ENCODE measurements around the gene SEC14L1. TPM values are rescaled to one million over a fixed set of nuclear protein-coding genes. Genes with fewer than 3 reads are reported as not detected.

SEC14L1 gene
- total RNA-seq, 1 experiment from 2014 or later = 76.0 TPM

- no peak overlapping the region for H3K4me3 ChIP-seq
- peak in 1 of 2 experiments; percentile 16 for DNase-seq (ENCODE audit: low read depth in 1 of 2, low spot score in 2 of 2)
- peak overlapping the region; percentile 83 for H3K27ac ChIP-seq
- H3K36me3 ChIP-seq = peaks cover 63% of the 10 kb centered on the region
- H3K9me3 ChIP-seq (replicated peaks) = peaks cover 22% of the 10 kb centered on the region
- H3K27me3 ChIP-seq (replicated peaks) = no peaks in the 10 kb centered on the region
- peaks cover 57% of the 10 kb centered on the region for H3K4me1 ChIP-seq (replicated peaks)
Observed at GRCh38 chr17:77165577-77165976, 24.8 kb downstream of the SEC14L1 start.

- H3K4me1 ChIP-seq (replicated peaks) = peaks cover 38% of the 10 kb centered on the region
- H3K27ac ChIP-seq = no peak overlapping the region
- peaks cover 79% of the 10 kb centered on the region for H3K36me3 ChIP-seq
- peaks cover 30% of the 10 kb centered on the region for H3K9me3 ChIP-seq (replicated peaks)
- DNase-seq (ENCODE audit: low read depth in 1 of 2, low spot score in 2 of 2) = no peak
- no peaks in the 10 kb centered on the region for H3K27me3 ChIP-seq (replicated peaks)
- no peak overlapping the region for H3K4me3 ChIP-seq
Observed at GRCh38 chr17:77167472-77168306, 26.9 kb downstream of the SEC14L1 start.

- H3K27ac ChIP-seq = no peak overlapping the region
- peaks cover 42% of the 10 kb centered on the region for H3K9me3 ChIP-seq (replicated peaks)
- no peak overlapping the region for H3K4me3 ChIP-seq
- H3K27me3 ChIP-seq (replicated peaks) = no peaks in the 10 kb centered on the region
- no peak for DNase-seq (ENCODE audit: low read depth in 1 of 2, low spot score in 2 of 2)
- H3K36me3 ChIP-seq = peaks cover 81% of the 10 kb centered on the region
- H3K4me1 ChIP-seq (replicated peaks) = no peaks in the 10 kb centered on the region
Observed at GRCh38 chr17:77173104-77173503, 32.3 kb downstream of the SEC14L1 start.

GRCh38 chr17:77174928-77175661 is 34.3 kb downstream of the SEC14L1 start:
- Histone ChIP-seq H3K4me1 (replicated peaks) (no peaks in the 10 kb centered on the region), H3K4me3 (no peak overlapping the region), H3K36me3 (peaks cover 74% of the 10 kb centered on the region), H3K27me3 (replicated peaks) (no peaks in the 10 kb centered on the region), H3K27ac (no peak overlapping the region), H3K9me3 (replicated peaks) (peaks cover 31% of the 10 kb centered on the region)
- no peak for DNase-seq (ENCODE audit: low read depth in 1 of 2, low spot score in 2 of 2)

- H3K36me3 ChIP-seq = peaks cover 67% of the 10 kb centered on the region
- peaks cover 3% of the 10 kb centered on the region; the same call in 1 of the 2 replicates for H3K4me1 ChIP-seq (replicated peaks)
- H3K27me3 ChIP-seq (replicated peaks) = no peaks in the 10 kb centered on the region
- DNase-seq (ENCODE audit: low read depth in 1 of 2, low spot score in 2 of 2) = no peak
- peaks cover 25% of the 10 kb centered on the region for H3K9me3 ChIP-seq (replicated peaks)
- no peak overlapping the region for H3K27ac ChIP-seq
- H3K4me3 ChIP-seq = no peak overlapping the region
Observed at GRCh38 chr17:77177002-77177741, 36.4 kb downstream of the SEC14L1 start.

GRCh38 chr17:77178050-77178449 is 37.3 kb downstream of the SEC14L1 start:
- H3K9me3 ChIP-seq (replicated peaks) = peaks cover 19% of the 10 kb centered on the region
- peaks cover 4% of the 10 kb centered on the region; the same call in 1 of the 2 replicates for H3K4me1 ChIP-seq (replicated peaks)
- no peak overlapping the region for H3K4me3 ChIP-seq
- DNase-seq (ENCODE audit: low read depth in 1 of 2, low spot score in 2 of 2) = no peak
- no peaks in the 10 kb centered on the region for H3K27me3 ChIP-seq (replicated peaks)
- H3K36me3 ChIP-seq = peaks cover 61% of the 10 kb centered on the region
- no peak overlapping the region for H3K27ac ChIP-seq

GRCh38 chr17:77178563-77178962 is 37.8 kb downstream of the SEC14L1 start:
- Histone ChIP-seq H3K27ac (no peak overlapping the region), H3K4me1 (replicated peaks) (peaks cover 4% of the 10 kb centered on the region; the same call in 1 of the 2 replicates), H3K9me3 (replicated peaks) (peaks cover 17% of the 10 kb centered on the region), H3K4me3 (no peak overlapping the region), H3K27me3 (replicated peaks) (no peaks in the 10 kb centered on the region), H3K36me3 (peaks cover 60% of the 10 kb centered on the region)
- no peak for DNase-seq (ENCODE audit: low read depth in 1 of 2, low spot score in 2 of 2)

GRCh38 chr17:77180503-77181357 is 40.0 kb downstream of the SEC14L1 start:
- DNase-seq (ENCODE audit: low read depth in 1 of 2, low spot score in 2 of 2) = no peak
- peaks cover 52% of the 10 kb centered on the region for H3K36me3 ChIP-seq
- H3K27me3 ChIP-seq (replicated peaks) = no peaks in the 10 kb centered on the region
- H3K27ac ChIP-seq = no peak overlapping the region
- no peak overlapping the region for H3K4me3 ChIP-seq
- H3K4me1 ChIP-seq (replicated peaks) = peaks cover 4% of the 10 kb centered on the region; the same call in 1 of the 2 replicates
- no peaks in the 10 kb centered on the region for H3K9me3 ChIP-seq (replicated peaks)

GRCh38 chr17:77182205-77183172 is 41.7 kb downstream of the SEC14L1 start:
- H3K27me3 ChIP-seq (replicated peaks) = no peaks in the 10 kb centered on the region
- no peak overlapping the region for H3K27ac ChIP-seq
- no peaks in the 10 kb centered on the region for H3K9me3 ChIP-seq (replicated peaks)

GRCh38 chr17:77184474-77184873 is 43.7 kb downstream of the SEC14L1 start:
- Histone ChIP-seq H3K27me3 (replicated peaks) (no peaks in the 10 kb centered on the region), H3K4me3 (no peak overlapping the region), H3K36me3 (peaks cover 46% of the 10 kb centered on the region), H3K4me1 (replicated peaks) (peaks cover 7% of the 10 kb centered on the region), H3K27ac (no peak overlapping the region), H3K9me3 (replicated peaks) (no peaks in the 10 kb centered on the region)
- DNase-seq (ENCODE audit: low read depth in 1 of 2, low spot score in 2 of 2) = no peak

More at GRCh38 chr17:77182205-77183172, 41.7 kb downstream of the SEC14L1 start:
- DNase-seq (ENCODE audit: low read depth in 1 of 2, low spot score in 2 of 2) = no peak
- Histone ChIP-seq H3K4me3 (no peak overlapping the region), H3K36me3 (peaks cover 47% of the 10 kb centered on the region), H3K4me1 (replicated peaks) (peaks cover 4% of the 10 kb centered on the region; the same call in 1 of the 2 replicates)

GRCh38 chr17:77185137-77185536 is 44.4 kb downstream of the SEC14L1 start:
- no peak overlapping the region for H3K4me3 ChIP-seq
- peaks cover 7% of the 10 kb centered on the region for H3K4me1 ChIP-seq (replicated peaks)
- no peaks in the 10 kb centered on the region for H3K27me3 ChIP-seq (replicated peaks)
- peaks cover 45% of the 10 kb centered on the region for H3K36me3 ChIP-seq
- no peak overlapping the region for H3K27ac ChIP-seq
- H3K9me3 ChIP-seq (replicated peaks) = no peaks in the 10 kb centered on the region
- no peak for DNase-seq (ENCODE audit: low read depth in 1 of 2, low spot score in 2 of 2)

- peaks cover 7% of the 10 kb centered on the region for H3K4me1 ChIP-seq (replicated peaks)
- no peaks in the 10 kb centered on the region for H3K27me3 ChIP-seq (replicated peaks)
- H3K36me3 ChIP-seq = peaks cover 51% of the 10 kb centered on the region
- H3K9me3 ChIP-seq (replicated peaks) = no peaks in the 10 kb centered on the region
- H3K27ac ChIP-seq = no peak overlapping the region
- H3K4me3 ChIP-seq = no peak overlapping the region
- no peak for DNase-seq (ENCODE audit: low read depth in 1 of 2, low spot score in 2 of 2)
Observed at GRCh38 chr17:77186141-77186604, 45.4 kb downstream of the SEC14L1 start.
